GM19467 (cell line): ENCODE results near the gene NFKBIZ.
"Not testable (repeated sequence)": the region's sequence is repeated elsewhere in the genome, so short reads cannot be mapped to it uniquely, and the experiment has no call there.

ENCODE experiments used
- ATAC-seq: cut with Tn5 transposase; IDR thresholded peaks from one replicate; pipeline ENCODE4 v1.9.1; 2021; ENCODE audit warnings: mild to moderate bottlenecking, moderate library complexity; ENCODE audit not compliant: unreplicated experiment

The NFKBIZ gene

DNA sequence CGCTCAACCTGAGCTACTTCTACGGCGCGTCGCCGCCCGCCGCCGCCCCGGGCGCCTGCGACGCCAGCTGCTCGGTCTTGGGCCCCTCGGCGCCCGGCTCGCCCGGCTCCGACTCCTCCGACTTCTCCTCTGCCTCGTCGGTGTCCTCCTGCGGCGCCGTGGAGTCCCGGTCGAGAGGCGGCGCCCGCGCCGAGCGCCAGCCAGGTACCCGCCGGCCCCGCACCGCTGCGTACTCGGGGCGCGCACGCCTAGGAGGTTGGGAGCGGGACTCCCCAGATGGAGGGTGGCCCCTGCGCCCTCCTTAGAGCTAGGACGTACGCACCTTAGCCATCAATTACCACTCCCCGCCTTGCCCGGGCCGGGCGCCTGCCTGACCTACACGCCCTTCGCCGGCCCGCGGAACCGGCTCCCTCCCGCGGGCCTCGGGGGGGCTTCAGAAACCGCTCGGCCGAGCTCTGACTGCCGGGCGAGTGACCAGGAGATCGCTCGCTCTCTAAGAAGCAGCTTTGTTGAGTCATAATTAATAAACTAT is 466 bp downstream of the NFKBIZ start:
- ATAC-seq = peak; percentile 24

GRCh38 chr3:101850246-101851051 is 1.1 kb downstream of the NFKBIZ start:
- no peak for ATAC-seq

- no peak for ATAC-seq
These were observed 1.9 kb downstream of the NFKBIZ start for GRCh38 chr3:101851072-101851770.

DNA sequence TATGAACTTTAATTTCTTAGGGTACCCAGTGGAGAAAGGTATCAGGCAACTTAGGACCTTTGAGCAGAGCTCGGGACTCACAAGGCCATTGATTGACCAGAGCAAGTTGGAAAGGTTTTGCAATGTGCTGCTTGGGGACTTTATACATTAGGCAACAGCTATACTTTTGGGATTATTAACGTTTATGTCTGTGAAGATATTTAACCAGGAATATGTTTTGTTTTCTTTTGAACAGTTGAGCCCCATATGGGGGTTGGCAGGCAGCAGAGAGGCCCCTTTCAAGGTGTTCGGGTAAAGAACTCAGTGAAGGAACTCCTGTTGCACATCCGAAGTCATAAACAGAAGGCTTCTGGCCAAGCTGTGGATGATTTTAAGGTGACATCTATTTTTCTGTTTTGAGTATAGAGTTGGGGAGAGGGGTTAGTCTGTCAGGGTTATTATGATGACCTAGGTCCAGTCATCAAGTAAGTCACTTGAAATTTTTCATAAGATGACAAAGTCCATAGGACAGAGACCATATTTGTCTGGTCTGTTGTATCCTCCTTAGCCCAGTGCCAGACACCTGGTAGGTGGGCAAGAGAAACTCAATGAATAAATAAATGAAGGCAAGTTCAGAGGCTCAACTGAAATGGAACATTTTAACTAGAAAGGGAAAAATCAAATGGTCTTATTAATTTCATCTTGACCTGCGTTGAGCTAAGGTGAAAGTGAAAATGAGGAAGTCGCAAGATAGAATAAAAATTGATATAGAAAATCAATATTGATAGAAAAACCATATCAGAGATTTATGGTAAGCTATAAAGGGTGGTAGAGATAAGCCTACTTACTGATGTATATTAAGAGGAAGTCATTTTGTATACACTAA is 2.8 kb downstream of the NFKBIZ start:
- ATAC-seq = no peak

DNA sequence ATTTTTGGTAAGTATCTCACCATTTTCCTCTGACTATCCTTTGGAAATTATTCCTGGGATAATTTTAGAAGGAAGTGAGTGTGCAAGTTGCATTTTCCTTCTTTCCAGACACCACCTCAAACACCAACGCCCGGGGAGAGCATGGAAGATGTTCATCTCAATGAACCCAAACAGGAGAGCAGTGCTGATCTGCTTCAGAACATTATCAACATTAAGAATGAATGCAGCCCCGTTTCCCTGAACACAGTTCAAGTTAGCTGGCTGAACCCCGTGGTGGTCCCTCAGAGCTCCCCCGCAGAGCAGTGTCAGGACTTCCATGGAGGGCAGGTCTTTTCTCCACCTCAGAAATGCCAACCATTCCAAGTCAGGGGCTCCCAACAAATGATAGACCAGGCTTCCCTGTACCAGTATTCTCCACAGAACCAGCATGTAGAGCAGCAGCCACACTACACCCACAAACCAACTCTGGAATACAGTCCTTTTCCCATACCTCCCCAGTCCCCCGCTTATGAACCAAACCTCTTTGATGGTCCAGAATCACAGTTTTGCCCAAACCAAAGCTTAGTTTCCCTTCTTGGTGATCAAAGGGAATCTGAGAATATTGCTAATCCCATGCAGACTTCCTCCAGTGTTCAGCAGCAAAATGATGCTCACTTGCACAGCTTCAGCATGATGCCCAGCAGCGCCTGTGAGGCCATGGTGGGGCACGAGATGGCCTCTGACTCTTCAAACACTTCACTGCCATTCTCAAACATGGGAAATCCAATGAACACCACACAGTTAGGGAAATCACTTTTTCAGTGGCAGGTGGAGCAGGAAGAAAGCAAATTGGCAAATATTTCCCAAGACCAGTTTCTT is 3.9 kb downstream of the NFKBIZ start:
- ATAC-seq = no peak

- ATAC-seq = no peak
These were observed 4.7 kb downstream of the NFKBIZ start for GRCh38 chr3:101853982-101854381.

GRCh38 chr3:101854608-101855304 is 5.4 kb downstream of the NFKBIZ start:
- ATAC-seq = no peak

DNA sequence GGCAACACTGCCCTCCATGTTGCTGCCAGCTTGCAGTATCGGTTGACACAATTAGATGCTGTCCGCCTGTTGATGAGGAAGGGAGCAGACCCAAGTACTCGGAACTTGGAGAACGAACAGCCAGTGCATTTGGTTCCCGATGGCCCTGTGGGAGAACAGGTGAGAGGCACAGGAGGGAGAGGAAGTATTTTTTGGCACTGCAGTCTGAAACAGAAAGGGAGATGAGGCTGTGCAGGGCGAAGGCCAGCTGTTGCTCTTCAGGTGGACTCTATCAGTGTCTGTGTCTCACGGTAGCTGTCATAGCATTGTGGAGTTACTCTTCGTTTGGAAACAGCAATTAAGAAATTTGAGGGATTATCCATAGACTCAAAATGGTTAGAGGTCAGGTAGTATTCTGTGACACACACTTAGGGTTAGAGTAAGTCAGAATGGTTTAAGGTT is 8.0 kb downstream of the NFKBIZ start:
- ATAC-seq = no peak

- ATAC-seq = no peak
These were observed 9.2 kb downstream of the NFKBIZ start for GRCh38 chr3:101858464-101859030.

- no peak for ATAC-seq
These were observed 10.7 kb downstream of the NFKBIZ start for GRCh38 chr3:101859882-101860448.

- ATAC-seq = no peak
These were observed 12.0 kb downstream of the NFKBIZ start for GRCh38 chr3:101861212-101861788.

DNA sequence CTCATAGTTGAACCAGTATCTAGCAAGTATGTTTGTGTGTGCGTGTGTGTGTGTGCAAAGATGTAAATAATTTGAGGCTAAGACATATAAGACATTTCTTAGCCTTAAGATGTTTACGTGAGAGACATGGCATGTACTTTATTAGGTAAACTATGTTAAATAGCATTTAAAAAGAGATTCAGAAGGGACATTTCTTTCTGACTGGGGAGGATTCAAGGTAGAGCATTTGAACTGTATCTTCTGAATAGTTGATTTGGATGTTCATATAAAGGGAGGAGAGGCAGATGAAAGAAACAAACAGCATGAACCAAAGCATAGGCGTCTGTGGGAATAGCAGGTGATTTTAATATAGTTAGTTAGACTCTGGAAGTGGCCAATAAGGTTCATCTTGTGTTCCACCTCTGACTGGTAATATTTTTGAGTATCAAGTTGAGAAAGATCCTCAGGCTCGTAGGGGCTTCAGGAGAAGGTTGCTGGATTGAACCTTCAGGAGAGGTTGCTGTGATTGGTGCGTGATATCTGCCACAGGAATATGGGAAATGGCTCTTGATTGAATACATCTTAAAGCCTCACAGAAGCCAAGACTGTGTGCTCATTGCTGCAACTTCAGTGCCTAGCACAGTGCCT is 12.6 kb downstream of the NFKBIZ start:
- no peak for ATAC-seq

- no peak for ATAC-seq
These were observed 13.3 kb downstream of the NFKBIZ start for GRCh38 chr3:101862416-101863165.

DNA sequence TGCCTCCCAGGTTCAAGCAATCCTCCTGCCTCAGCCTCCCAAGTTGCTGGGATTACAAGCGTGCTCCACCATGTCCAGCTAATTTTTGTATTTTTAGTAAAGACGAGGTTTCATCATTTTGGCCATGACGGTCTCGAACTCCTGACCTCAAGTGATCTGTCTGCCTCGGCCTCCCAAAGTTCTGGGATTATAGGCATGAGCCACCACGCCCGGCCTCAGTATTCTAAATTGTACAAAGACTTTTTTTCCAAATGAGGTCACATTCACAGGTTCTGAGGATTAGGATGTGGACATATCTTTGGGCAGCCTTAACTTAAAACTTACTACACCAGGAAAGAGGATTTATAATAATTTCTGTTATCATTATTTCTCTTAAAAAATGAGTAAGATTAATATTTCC is 15.6 kb downstream of the NFKBIZ start:
- ATAC-seq = not testable (repeated sequence)

- no peak for ATAC-seq
These were observed 16.6 kb downstream of the NFKBIZ start for GRCh38 chr3:101865751-101866509.

DNA sequence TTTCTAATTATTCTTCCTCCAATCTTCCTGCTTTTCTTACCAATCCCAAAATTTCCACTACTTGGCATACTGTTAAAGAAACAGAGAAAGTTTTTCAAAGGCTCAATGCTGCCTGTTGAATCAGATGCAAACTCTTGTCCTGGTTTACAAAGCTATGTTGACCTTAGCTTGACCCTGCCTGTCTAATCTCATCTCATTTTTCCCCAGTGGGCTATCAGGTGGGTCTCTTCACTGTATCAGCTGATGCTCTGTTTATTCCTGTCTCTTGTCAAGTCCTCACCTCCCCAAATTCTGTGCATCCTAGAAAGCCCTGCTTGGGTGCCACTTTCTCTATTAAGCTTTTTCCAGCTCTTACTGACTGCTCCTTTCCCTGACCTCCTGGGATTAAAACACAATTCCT is 18.2 kb downstream of the NFKBIZ start:
- ATAC-seq = no peak

DNA sequence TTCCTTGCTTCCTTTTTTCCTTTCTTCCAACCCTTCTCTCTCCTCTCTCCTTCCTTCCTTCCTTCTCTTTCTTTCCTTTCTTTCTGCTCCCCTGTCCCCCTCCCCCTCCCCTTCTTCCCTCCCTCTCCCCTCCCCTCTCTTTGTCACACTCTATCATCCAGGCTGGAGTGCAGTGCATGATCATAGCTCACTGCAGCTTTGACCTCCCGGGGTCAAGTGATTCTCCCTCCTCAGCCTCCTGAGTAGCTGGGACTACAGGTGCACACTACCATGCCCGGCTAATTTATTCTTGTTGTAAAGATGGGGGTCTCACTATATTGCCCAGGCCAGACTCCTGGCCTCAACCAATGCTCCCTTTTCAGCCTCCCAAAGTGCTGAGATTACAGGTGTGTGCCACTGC is 18.7 kb downstream of the NFKBIZ start:
- no peak for ATAC-seq
